HFFc6 (cell line): ENCODE results near the gene S100PBP. TPM values are rescaled to one million over a fixed set of nuclear protein-coding genes. Genes with fewer than 3 reads are reported as not detected.
"Not testable (repeated sequence)": the region's sequence is repeated elsewhere in the genome, so short reads cannot be mapped to it uniquely, and the experiment has no call there.

Experiments used
- DNase-seq: peaks from one replicate; pipeline ENCODE4 v3.0.0-alpha.2; 2018
- H3K27ac Mint-ChIP-seq: 2 replicates; pipeline ENCODE4 v1.8.0; 2020; ENCODE audit warnings: mild to moderate bottlenecking, mixed read lengths
- H3K27me3 Mint-ChIP-seq: 2 replicates; pipeline ENCODE4 v1.8.0; 2021; ENCODE audit warnings: mild to moderate bottlenecking, moderate library complexity, mixed read lengths; ENCODE audit not compliant: insufficient read depth
- H3K36me3 Mint-ChIP-seq: 2 replicates; pipeline ENCODE4 v1.8.0; 2021; ENCODE audit warnings: low read depth, mixed read lengths
- H3K4me1 Mint-ChIP-seq: 2 replicates; pipeline ENCODE4 v1.8.0; 2020; ENCODE audit warnings: low read depth, mixed read lengths
- H3K4me3 Mint-ChIP-seq: 2 replicates; pipeline ENCODE4 v1.8.0; 2020; ENCODE audit warnings: mild to moderate bottlenecking, moderate library complexity, mixed read lengths
- H3K9me3 Mint-ChIP-seq: 2 replicates; pipeline ENCODE4 v1.8.0; 2020; ENCODE audit warnings: mild to moderate bottlenecking, mixed read lengths
- total RNA-seq, 6 experiments: library from RNA; stranded (reverse); fragmentation: NEBNext Ultra II Directional; extraction: Animal tissue kit (Norgen Biotek cat#: 25700); gene quantifications; 2 replicates in 1 of 6; 3 replicates in 5 of 6; pipeline ENCODE4 v1.2.3, GENCODE V29; 2021
- TF ChIP-seq, protein P1 (sequence below): fragments of 200-600 bp; sonication (generic); IDR thresholded peaks from 2 replicates; pipeline ENCODE4 v1.5.0; 2021; ENCODE audit warnings: antibody characterized with exemption, mild to moderate bottlenecking

Gene S100PBP
- total RNA-seq, 6 experiments from 2014 or later = 20.0 to 24.9 (median 21.6) TPM

DNA sequence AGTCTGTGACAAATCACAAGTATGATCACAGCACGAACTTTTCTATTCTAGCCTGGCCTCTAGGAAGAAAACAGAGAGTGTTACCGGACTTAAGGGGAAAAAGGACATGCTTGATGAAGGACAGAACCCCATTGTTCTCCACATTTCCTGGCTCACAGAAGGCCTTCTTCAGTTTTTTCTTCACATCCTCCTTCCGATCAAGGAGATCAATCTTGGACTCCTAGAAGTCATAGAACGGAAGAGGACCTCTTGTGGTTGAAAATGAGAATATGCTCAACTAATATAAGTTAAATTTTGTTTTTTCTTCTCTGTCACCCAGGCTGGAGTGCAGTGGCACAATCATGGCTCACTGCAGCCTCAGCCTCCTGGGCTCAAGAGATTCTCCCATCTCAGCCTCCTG lies 30.6 kb upstream of the S100PBP start:
- Mint-ChIP-seq H3K4me3 (no peak overlapping the region), H3K27me3 (no peaks in the 10 kb centered on the region), H3K4me1 (peaks cover 9% of the 10 kb centered on the region), H3K36me3 (peaks cover 19% of the 10 kb centered on the region), H3K9me3 (no peaks in the 10 kb centered on the region), H3K27ac (no peak overlapping the region)
- no peak for DNase-seq
- TF ChIP-seq, protein P1, sequence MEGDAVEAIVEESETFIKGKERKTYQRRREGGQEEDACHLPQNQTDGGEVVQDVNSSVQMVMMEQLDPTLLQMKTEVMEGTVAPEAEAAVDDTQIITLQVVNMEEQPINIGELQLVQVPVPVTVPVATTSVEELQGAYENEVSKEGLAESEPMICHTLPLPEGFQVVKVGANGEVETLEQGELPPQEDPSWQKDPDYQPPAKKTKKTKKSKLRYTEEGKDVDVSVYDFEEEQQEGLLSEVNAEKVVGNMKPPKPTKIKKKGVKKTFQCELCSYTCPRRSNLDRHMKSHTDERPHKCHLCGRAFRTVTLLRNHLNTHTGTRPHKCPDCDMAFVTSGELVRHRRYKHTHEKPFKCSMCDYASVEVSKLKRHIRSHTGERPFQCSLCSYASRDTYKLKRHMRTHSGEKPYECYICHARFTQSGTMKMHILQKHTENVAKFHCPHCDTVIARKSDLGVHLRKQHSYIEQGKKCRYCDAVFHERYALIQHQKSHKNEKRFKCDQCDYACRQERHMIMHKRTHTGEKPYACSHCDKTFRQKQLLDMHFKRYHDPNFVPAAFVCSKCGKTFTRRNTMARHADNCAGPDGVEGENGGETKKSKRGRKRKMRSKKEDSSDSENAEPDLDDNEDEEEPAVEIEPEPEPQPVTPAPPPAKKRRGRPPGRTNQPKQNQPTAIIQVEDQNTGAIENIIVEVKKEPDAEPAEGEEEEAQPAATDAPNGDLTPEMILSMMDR = peak; percentile 64

DNA sequence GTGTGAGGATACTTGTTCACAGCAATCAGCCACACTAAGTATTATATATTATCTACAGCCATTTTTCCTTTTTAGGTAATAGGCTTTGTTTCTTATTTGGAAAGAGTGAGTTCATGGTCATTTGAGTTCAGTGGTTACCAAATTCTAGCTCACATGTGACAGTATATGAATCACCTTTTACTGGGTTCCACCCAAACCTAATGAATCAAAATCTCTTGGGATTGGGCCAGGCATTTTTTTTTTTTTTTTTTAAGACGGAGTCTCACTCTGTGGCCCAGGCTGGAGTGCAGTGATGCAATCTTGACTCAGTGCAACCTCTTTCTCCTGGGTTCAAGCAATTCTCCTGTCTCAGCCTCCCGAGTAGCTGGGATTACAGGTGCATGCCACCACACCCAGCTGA lies 28.1 kb upstream of the S100PBP start:
- peak; percentile 75 for DNase-seq
- Mint-ChIP-seq H3K4me1 (peaks cover 21% of the 10 kb centered on the region), H3K36me3 (peaks cover 27% of the 10 kb centered on the region), H3K27ac (peak overlapping the region; percentile 48; the same call in 1 of the 2 replicates)
- not testable (repeated sequence) for H3K27me3 Mint-ChIP-seq, H3K9me3 Mint-ChIP-seq, H3K4me3 Mint-ChIP-seq

DNA sequence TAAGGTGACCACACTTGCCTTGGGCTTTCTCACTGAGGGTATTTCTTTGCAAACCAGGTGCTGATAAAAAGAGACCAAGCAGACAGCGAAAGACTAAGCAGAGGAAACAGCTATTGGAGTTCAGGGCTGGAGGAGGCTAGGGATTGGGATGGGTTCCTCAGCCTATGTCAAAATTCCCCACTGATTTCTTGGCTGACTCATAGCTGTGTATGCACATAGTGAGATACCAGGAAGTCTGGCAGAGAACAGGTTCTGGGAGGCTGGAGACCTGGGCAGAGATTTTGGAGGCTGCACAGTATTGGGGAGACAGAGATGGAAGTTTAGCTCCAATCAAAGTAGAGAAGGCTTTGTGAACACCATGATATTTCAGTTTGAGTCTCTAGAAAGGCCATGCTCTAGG lies 25.6 kb upstream of the S100PBP start:
- H3K36me3 Mint-ChIP-seq = peaks cover 29% of the 10 kb centered on the region
- H3K4me1 Mint-ChIP-seq = peaks cover 32% of the 10 kb centered on the region
- no peak for DNase-seq
- no peaks in the 10 kb centered on the region for H3K27me3 Mint-ChIP-seq
- TF ChIP-seq, protein P1 = no peak
- no peaks in the 10 kb centered on the region for H3K9me3 Mint-ChIP-seq
- peak overlapping the region; percentile 29 for H3K27ac Mint-ChIP-seq
- H3K4me3 Mint-ChIP-seq = no peak overlapping the region

DNA sequence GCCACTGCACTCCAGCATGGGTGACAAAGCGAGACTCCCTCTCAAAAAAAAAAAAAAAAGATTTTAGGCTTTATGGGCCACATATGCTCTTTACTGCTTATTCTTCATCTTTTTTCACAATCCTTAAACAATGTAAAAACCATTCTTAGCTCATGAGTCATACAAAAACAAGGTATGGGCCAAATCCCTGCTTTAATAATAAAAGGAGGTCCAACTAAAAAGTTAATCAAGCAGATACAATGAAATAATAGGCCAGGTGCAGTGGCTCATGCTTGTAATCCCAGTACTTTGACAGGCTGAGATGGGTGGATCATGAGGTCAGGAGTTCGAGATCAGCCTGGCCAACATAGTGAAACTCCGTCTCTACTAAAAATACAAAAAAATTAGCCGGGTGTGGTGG lies 21.7 kb upstream of the S100PBP start:
- H3K27me3 Mint-ChIP-seq, H3K4me3 Mint-ChIP-seq, H3K9me3 Mint-ChIP-seq: not testable (repeated sequence)
- H3K36me3 Mint-ChIP-seq = peaks cover 45% of the 10 kb centered on the region
- H3K27ac Mint-ChIP-seq = peak overlapping the region; percentile 60; the same call in 1 of the 2 replicates
- peaks cover 63% of the 10 kb centered on the region for H3K4me1 Mint-ChIP-seq
- DNase-seq = peak; percentile 25

DNA sequence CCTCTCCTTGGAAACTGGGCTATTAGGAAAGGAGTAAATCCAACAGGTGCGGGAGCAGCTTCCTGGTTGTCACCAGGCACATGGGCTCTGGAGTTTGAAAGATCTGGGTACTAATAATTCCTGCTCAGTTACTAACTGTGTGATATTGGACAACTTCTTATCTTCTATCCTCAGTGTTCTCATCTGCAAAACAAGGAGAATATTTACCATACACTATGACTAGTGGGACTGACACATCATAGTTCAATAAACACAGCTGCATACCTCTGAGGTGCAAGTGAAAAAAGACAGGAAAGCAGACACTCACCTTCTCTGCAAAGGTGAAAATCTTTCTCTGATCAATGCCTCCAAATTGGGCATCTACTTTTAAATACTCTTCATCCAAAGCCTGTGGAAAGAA lies 20.0 kb upstream of the S100PBP start:
- peak overlapping the region; percentile 78 for H3K27ac Mint-ChIP-seq
- no peaks in the 10 kb centered on the region for H3K9me3 Mint-ChIP-seq
- TF ChIP-seq, protein P1 = no peak
- H3K4me1 Mint-ChIP-seq = peaks cover 65% of the 10 kb centered on the region
- H3K27me3 Mint-ChIP-seq = no peaks in the 10 kb centered on the region
- H3K4me3 Mint-ChIP-seq = peak overlapping the region; percentile 71
- no peak for DNase-seq
- peaks cover 45% of the 10 kb centered on the region for H3K36me3 Mint-ChIP-seq

DNA sequence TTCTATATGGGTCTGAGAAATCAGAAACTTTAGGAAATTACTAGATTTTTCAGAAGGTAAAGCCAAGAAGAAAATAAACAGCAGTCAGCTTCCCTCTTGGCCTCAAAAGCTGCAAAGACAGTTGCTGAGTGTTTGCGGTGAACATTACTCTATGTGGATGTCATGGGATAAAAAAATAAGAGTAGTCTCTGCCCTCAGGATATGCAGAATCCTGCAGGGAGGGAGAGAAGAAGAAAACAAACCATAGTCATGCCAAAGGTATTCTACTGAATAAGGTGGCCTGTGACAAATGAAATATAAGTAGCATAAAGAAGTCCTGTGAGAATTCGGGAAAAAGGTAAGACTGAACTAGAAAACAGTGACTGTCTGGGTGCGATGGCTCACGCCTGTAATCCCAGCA lies 19.3 kb upstream of the S100PBP start:
- peak; percentile 94 for DNase-seq
- H3K36me3 Mint-ChIP-seq = peaks cover 40% of the 10 kb centered on the region
- peak overlapping the region; percentile 71 for H3K4me3 Mint-ChIP-seq
- peak overlapping the region; percentile 78 for H3K27ac Mint-ChIP-seq
- H3K27me3 Mint-ChIP-seq = no peaks in the 10 kb centered on the region
- H3K9me3 Mint-ChIP-seq = no peaks in the 10 kb centered on the region
- TF ChIP-seq, protein P1 = no peak
- H3K4me1 Mint-ChIP-seq = peaks cover 67% of the 10 kb centered on the region
